HG02763 (cell line): ENCODE data around the gene ASPG.

Experiments
- ATAC-seq: cut with Tn5 transposase; IDR thresholded peaks from one replicate; pipeline ENCODE4 v1.9.1; 2021; ENCODE audit warnings: mild to moderate bottlenecking, moderate library complexity; ENCODE audit not compliant: unreplicated experiment

ASPG gene

DNA sequence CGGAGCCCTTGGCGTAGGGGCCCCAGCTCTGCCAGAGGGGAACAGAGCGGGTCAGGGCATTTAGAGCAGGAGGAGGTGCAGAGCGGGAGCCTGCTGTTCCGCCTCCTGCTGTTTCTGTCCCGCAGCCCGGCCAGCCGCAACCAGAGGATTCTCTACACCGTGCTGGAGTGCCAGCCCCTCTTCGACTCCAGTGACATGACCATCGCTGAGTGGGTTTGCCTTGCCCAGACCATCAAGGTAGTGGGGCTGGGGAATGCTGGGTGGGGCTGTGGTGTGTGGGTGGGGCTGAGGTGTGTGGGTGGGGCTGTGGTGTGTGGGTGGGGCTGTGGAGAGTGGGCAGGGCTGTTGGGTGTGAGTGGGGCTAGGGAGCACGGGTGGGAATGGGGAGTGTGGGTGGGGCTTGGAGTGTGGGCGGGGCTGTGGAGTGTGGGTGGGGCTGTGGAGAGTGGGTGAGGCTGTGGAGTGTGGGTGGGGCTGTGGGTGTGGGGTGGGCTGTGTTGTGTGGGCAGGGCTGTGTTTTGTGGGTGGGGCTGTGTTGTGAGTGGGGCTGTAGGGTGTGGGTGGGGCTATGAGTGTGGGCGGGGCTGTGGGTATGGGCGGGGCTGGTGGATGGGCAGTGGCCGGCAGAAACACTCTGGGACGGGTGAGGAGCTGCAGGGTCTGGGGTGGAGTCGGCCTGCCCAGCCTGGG lies 8.0 kb downstream of the ASPG start:
- no peak for ATAC-seq

- ATAC-seq, result no peak
These were observed 8.7 kb downstream of the ASPG start for GRCh38 chr14:104094056-104094708.

GRCh38 chr14:104094709-104095425 lies 9.4 kb downstream of the ASPG start:
- ATAC-seq, result no peak

DNA sequence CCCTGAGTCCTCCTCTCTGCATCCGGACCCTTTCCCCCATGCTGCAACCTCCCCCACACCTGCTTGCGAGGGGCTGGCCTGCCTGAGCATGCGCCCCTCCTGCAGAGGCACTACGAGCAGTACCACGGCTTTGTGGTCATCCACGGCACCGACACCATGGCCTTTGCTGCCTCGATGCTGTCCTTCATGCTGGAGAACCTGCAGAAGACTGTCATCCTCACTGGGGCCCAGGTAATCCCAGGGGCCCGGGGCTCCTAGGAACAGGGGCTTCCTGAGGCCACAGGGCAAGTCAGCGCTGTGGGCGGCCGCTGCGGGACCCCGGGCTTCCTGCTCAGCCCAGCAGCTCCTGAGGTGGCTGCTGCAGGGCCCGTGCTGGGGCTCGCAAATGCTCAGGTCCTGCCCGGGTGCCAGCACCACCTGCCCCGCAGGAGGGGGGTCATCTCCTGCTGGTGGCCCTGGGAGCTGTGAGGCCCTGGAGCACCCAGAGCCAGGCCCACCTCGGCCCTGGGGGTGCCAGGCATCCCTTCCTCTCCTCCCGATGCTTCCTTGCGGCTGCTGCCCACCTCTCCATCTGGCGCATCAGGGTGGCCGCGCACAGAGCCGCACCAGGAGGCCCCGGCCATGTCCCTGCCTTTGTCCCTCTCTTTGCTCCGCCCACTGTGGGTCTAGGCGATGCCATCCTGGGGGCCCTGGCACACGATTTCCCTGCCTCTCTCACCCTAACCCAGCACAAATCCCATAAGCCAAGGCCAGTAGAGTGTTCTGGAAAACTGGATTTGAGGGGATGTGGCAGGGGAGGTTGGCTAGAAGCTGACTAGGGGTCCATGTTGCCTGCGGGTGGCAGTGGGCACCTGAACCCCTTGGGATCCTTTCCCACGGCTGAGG lies 10.2 kb downstream of the ASPG start:
- ATAC-seq, result no peak

DNA sequence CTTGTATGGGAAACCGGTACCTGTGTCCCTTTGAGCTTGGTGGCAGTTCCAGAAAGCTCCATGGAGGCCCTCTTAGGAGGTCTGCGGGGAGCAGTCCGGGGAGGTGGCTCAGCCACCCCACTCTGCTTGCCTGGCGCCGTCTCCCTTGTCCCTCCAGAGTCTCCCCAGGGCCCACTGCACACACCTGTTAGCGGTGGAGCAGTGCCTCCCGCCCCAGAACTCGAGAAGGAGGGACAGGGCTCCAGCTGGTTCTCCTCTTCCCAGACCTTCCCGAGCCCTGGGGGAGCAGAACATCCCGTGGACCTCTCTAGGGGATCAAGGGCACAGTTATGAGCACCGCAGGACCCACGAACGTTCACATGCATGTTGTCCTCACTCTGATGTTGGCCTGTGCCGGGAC lies 10.8 kb downstream of the ASPG start:
- ATAC-seq, result no peak

DNA sequence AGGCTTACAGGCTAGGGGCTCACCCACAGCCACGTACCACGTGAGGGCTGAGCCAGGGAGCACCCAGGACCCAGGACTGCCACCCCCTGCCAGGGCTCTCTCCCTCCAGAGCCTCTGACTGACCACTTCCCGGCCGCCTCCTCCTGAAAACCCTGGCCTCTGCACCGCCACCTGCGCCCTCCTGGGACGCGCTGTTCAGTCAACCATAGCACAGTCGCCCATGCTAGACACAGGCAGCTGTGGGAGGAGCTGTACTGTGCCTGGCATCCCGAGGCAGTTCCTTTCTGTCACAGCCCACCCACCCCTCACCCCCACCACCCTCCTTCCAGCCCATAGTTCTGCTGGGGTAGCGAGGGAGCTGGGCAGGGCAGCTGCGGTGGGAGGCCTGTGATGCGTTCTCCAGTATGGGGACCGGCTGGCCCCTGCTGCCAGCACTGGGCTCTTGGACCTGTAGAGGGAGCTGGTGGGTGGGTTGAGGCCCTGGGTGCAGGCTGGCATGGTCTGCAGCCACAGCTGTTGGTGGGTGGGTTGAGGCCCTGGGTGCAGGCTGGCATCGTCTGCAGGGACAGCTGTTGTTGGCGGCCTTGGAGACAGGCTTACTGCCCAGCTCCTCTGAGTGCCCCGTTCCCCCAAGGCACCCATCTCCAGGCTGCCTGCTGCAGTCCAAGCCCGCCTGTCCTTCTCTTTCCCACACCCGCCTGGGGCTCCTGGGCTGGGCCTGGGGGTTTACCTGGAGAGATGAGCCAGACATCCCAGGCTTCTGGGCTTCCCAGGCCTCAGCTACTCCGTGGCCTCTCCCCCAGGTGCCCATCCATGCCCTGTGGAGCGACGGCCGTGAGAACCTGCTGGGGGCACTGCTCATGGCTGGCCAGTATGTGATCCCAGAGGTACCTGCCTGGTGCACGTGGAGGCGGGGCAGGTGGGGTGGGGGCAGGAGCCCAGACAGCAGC lies 11.5 kb downstream of the ASPG start:
- no peak for ATAC-seq

DNA sequence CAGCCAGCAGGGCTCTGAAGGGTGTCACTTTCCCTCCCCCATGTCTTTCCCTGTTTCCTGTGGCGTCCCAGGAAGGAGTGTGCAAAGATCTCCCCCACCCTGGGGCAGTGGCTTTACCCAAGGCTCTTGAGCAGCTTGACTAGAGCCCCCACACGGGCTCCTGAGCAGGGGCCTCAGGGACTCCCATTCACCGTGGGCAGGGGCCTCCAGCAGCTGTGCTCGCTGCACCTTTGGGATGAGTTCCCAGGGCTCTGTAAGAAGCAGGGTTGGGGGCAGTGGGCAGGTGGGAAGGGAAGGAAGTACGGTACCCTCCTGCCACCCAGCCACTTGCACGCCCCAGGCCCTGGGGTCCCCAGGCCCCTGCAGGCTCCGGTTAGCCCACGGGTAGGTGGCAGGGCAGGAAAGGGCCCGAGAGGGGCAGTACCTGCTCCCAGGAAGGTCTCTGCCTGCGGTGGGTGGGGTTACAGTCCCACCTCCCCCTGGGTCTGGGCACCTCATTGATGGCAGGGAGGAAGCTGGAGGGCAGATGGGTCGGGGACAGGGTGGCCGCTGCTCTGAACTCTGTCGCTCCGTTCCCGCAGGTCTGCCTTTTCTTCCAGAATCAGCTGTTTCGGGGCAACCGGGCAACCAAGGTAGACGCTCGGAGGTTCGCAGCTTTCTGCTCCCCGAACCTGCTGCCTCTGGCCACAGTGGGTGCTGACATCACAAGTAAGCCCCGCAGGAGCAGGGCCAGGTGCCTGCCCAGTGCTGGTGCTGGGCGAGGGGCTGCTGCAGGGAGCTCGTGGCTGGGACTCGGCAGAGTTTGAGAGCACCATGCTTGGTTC lies 13.0 kb downstream of the ASPG start:
- ATAC-seq, result no peak

DNA sequence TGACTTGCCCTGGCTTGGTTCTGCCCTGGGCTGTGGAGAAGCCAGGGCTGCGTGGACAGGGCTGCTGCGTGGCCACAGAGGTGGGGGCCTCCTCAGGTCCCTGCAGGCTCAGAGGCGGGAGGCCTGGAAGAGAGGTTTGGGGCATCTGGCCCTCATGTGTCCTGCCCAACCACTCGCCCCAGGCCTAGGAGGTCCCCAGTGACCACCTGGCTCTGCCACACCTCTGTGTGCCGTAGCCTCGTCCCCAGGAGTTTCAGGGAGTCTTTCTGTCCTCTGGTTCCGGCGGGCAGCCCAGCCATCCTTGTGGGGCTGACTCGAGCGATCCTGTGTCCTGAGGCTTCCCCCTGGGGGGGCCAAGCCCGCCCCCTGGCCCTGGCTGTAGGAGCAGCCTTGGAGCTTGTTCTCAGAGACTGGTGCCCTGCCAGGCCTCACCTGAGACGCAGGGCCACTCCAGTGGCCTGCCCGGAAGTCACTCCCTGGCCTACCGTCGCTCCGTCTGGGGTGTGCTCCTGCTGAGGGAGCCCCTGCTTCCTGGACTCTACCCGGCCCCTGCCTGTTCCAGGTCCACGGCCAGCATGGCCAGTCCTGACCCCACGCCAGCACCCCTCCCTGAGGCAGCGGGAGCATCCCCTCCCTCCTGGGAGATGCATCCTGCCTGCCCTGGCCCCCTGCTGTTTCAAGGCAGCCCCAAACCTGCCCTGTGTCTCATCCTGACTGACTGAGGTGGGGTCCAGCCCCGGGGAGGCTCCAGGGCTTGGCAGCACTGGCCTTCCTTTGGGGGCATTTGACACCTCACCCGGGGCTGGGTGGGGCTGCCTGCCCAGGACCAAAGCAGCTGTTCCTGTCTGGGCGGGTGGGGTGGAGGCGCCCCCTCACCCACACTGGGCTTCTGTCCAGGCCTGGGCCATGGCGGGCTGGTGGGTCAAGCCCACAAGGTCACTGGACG lies 13.9 kb downstream of the ASPG start:
- no peak for ATAC-seq

DNA sequence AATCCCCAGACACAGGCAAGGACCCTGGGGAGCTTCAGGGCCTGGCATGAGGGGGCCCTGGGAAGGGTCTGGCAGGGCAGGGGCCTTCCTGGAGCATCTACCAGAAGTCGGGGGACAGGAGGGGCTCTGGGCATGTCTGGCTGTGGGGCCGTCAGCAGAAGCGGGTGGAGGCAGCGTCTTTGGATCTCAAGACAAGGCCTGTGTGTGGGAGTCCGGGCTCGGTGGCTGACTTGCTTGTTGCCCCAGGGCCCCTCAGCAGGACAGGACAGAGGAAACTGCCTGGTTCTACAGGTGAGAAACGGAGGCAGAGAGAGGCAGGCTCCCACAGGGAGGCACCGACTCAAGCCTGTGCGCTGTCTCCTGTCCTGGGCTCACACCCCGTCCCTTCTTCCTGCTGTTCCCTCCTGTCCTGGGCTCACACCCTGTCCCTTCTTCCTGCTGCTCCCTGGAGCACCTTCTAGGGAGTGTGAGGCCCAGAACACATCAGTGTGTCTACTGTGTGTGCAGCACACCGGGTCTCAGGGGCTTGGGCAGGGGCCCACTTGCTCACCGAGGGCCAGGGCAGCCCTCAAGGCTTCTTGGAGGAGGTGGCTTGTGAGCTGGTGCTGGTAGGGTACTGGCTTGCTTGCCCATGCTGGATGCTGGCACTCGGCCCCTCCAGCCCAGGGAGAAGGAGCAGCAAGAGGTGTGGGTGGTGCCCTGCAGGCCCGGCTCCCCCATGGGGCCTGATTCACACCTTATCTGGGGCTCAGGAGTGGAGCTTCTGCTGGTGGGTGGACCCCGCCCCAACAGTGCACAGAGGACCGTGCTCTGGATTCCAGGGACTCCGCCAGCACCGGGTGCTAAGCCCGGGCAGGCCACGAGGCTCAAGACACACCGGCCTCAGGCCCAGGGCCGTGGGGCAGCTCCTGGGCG lies 14.9 kb downstream of the ASPG start:
- ATAC-seq, result no peak

DNA sequence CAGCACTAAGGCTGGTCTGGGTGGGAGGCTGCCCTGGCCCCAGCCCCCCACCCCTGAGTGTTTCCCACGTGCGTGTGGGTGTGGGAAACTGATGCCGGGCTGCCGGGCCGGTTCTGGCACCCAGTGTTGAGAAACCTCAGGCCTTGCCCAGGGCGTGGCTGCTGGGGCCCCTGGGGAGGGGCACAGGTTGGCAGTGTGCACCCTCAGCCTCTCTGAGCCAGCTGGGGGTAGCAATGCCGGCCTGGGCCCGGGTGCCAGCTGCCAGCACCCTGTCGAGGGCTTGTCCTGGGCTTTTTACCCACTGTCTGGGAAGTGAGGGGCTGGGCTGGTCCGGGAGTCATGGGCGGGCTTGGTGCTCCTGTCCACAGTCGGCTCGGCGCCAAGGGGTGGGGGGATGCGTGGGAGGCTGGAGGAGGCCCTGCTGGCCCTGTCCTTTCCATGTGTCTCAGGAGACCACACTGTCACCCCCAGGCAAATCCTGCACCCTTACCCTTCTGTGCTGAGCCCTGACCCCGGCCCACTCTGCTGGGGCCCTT lies 15.7 kb downstream of the ASPG start:
- ATAC-seq, result no peak

DNA sequence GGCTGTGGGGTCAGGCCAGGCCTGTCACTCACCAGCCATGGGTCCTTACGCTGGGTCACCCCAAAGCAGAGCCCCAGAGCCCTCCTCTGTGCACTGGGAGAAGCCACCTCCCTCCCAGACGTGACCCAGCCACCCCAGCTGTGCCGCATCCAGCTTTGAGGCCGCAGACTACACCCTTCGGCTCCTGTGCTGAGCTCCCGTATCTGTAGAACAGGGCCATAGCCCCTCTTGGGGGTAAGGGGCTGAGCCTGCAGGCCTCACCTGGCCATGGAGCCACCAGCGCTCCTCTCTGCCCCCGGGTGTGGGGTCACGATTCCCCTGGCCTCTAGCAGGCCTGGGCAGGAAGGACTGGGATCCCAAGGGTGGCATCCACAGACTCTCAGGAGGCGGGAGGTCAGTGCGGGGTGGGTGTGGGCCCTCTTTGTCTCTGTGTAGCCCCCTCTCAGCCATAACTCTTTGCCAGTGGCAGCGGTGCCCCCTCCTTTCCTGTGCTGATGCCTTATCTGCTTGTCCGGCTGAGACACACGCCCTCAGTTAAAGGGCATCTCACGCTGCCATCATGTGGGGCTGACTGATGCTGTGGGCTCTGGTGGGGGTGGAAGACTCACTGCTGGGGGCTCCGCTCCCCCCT lies 16.3 kb downstream of the ASPG start:
- ATAC-seq, result no peak

DNA sequence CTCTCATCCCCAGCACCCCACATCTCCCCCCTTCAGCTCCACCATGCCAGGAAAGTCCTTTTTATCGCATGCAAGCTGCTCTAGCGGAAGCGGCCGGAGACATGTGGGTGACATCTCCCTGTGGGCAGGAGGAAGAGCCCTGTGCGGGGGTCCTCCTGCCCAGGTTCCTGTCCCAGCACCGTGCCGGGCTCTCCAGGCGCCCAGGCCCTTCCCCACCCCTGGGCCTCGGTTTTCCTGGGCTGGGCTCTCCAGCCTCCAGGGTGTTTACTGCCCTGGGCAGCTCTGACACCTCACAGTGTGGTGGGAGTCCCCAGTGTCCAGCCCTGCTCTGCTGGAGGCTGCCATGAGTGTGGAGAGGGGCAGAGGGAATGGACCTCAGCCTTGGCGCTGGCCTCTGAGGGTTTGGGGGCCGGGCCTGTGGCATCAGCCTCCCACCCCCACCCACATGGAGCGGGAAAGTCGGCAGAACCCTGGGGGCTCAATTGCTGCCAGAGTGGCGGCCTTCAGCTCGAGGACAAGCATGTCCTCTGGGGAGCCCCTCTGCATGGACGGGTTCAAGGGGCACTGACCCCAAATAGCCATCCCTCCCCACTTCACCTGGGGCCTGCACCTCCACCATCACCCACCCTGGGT lies 16.9 kb downstream of the ASPG start:
- ATAC-seq, result no peak

- ATAC-seq, result no peak
These were observed 17.6 kb downstream of the ASPG start for GRCh38 chr14:104103061-104103445.

DNA sequence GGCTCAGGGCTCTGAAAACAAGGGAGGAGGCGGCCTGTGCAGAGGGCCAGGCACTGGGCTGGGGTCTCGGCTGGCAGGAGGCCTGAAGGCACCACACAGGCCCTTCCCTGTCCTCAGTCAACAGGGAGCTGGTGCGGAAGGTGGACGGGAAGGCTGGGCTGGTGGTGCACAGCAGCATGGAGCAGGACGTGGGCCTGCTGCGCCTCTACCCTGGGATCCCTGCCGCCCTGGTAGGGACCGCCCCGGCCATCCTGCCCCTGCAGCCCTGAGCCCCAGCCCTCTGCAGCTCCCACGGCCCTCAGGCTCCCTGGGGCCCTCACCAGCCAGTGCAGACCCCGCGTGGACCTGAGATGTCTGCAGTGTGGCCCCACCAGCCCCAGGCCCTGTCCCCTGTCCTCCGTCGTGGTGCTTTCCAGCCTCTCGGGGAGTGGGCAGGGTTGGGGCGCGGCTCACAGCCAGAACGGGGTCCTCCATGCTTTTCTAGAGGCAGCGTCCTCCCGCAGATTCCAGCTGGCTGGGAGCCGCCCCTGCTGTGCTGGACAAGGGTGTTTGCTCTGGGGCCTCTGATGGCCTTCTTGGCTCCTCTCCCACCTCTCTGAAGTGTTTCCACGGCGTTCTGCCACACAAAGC lies 18.1 kb downstream of the ASPG start:
- no peak for ATAC-seq
